Right ventricle myocardium inferior (tissue), 1 donor: Measurements from ENCODE around the gene TUBA3D. TPM values are rescaled to one million over a fixed set of nuclear protein-coding genes. Genes with fewer than 3 reads are reported as not detected.
"Not testable (repeated sequence)": the region's sequence is repeated elsewhere in the genome, so short reads cannot be mapped to it uniquely, and the experiment has no call there.

Experiments used
- ATAC-seq: fragments of 200-7000 bp; cut with Tn5 transposase; one replicate; pipeline ENCODE4 v1.9.1; 2020; ENCODE audit warnings: mild to moderate bottlenecking, moderate library complexity
- DNase-seq: peaks from one replicate; pipeline ENCODE4 v3.0.0; 2021; ENCODE audit errors: missing footprints
- intact Hi-C: fragments of 100-400 bp; cut with DNase I; formaldehyde crosslinking; loops from one replicate; pipeline ENCODE4 v1.11.0; 2022
- microRNA-seq: library from miRNA; unstranded; fragments of <30 nt; microRNA quantifications from one replicate; pipeline ENCODE4 v1.2.0, GENCODE V29; 2020
- total RNA-seq: library from RNA; stranded (reverse); fragmentation: NEBNext Ultra II Directional; extraction: Animal tissue kit (Norgen Biotek cat#: 25700); gene quantifications from one replicate; pipeline ENCODE4 v1.2.1, GENCODE V29; 2021
- donor health status: DM: no; HTN: yes; CAD: no; lungs with severe emphysema.

Gene TUBA3D
- total RNA-seq, 1 donor from 2014 or later, result 138 TPM

DNA sequence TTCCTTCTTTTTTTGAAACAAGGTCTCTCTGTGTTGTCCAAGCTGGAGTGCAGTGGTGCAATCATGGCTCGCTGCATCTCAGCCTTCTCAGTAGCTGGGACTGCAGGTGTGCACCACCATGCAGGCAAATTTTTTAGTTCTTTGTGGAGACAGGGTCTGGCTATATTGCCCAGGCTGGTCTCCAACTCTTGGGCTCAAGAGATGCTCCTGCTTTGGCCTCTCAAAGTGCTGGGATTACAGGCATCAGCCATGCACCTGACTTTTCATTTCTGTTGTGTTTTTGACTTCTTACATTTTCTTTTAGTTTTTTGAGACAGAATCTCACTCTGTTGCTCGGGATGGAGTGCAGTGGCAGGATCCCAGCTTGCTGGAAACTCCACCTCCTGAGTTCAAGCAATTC lies 49.3 kb downstream of the TUBA3D start:
- intact Hi-C loops, ATAC-seq: not testable (repeated sequence)

DNA sequence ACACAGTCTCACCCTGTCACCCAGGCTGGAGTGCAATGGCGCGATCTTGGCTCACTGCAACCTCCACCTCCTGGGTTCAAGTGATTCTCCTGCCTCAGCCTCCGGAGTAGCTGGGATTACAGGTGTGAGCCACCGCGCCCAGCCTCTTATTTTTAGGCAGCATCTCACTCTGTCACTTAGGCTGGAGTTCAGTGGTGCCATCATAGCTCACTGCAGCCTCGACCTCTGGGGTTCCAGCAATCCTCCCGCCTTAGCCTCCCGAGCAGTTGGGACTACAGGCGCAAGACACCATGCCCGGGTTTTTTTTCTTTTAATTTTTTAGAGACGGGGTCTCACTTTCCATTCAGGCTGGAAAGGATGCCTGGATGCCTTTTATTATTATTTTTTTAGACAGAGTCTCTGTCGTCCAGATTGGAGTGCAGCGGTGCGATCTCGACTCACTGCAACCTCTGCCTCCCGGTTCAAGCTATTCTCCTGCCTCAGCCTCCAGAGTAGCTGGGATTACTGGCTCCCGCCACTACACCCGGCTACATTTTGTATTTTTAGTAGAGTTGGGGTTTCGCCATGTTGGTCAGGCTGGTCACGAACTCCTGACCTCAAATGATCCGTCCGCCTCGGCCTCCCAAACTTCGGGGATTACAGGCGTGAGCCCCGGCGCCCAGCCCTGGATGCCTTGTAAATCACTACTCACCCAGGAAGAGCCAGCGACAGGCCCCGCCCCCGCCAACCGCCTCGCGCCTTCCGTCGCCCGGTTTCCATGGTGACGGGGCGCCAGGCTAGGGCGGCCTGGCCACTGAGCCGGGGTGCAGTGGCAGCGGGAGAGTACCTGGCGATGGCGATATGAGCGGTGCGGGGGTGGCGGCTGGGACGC lies 51.4 kb downstream of the TUBA3D start, which contains the start of gene CCDC74A:
Gene CCDC74A (plus strand): TSS at position 758 of the 871 bp plus-strand sequence. CDS start 83 bp downstream, at position 841.
- ATAC-seq, result peak; percentile 81

More for the DNA sequence above, 49.3 kb downstream of the TUBA3D start:
- not testable (repeated sequence) for DNase-seq

DNA sequence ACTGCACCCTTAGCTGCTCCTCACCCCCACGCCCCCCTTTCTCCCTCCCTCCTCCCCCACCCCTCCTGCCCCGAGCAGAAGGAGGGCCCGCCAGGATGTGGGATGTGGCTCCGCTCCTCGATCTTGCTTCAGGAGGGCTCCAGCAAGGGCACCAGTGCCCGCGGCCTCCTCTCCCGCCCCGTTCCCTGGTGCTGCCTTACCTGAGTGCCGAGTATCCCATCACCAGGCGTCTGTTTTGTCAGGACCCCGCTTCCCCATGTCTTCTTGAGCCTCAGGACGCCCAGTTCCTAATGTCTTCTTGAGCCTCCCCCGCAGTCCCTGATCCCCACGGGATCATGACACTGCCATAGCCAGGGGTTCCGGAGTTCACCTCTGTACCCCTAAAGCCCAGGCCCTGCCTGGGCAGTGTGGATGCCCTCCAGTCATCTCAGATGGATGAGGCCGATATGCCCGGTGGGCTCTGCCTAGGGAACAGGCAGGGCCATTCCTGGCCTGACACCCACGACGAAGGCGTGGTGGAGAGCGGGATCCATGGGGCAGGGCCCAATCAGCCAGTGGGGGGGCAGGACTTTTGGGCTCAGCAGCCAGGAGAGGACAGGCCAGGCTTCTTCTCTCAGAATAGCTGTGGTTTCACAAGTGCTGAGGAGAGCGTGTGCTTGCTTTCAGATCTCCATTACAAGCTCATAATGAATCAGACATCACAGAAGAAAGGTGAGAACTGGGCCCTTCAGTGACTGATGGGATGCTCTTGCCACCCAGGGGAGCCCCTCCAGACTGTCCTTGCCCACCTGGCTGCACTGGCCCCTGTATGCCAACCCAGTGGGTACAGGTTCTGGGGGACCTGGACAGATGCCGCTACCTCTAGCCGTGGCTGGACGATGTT lies 53.3 kb downstream of the TUBA3D start:
- intact Hi-C loops, DNase-seq, ATAC-seq: not testable (repeated sequence)

More for the DNA sequence above, 51.4 kb downstream of the TUBA3D start, which contains the start of gene CCDC74A:
- peak; percentile 86 for DNase-seq
- intact Hi-C loops, result not testable (repeated sequence)

DNA sequence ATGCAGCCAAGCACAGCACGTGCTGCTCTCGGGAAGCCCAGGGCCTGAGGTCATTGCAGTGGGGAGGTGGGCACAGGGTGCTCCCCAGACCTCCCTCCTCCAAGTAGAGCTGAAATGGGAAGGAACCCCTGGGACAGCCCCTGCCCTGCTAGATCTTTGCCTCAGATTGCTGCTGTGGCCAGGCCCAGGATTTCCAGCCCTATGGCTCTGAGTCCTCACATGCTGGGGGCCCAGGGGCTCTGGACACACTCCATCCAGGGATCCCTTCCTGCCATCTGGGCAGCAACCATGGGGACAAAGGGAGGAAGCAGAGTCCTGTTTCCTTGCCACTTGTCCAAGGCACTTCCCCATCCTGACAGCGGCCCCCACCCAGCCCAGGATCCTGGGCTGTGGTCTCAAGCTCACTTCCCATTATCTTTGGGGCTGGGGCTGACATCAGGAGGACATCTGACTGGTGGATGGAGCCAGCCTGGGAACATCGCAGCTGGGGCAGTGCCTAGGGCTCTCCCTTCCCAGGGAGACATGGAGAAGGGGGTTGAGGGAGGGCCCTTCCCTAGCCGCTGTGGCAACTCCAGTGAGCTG lies 54.0 kb downstream of the TUBA3D start:
- ATAC-seq, DNase-seq, intact Hi-C loops: not testable (repeated sequence)

DNA sequence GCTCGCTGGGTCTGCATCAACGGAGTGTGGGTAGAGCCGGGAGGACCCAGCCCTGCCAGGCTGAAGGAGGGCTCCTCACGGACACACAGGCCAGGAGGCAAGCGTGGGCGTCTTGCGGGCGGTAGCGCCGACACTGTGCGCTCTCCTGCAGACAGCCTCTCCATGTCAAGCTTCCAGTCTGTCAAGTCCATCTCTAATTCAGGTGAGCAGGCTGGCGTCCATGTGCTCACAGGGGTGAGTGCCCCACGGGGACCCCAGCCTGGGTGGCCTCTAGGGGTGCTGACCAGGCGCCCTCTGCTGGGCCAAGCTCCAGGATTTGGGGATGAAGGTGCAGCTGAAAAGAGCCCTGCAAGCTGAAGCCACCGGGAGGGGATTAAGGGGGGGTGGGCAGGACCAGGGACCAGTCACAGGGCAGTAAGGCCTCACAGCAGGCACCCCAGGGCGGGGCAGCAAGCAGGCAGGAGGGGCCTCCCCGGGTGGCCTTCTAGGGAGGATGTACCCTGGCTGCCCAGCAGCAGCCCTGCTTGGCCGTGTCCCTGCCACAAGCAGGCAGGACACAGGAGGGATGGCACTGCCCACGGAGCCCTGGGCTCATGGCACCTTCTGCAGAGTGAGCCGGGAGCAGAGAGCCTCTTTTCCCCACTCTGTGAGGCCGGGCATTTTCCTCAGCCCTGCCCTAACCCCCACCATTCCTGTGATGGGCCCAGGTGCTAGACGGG lies 54.9 kb downstream of the TUBA3D start:
- intact Hi-C loops, DNase-seq: not testable (repeated sequence)

DNA sequence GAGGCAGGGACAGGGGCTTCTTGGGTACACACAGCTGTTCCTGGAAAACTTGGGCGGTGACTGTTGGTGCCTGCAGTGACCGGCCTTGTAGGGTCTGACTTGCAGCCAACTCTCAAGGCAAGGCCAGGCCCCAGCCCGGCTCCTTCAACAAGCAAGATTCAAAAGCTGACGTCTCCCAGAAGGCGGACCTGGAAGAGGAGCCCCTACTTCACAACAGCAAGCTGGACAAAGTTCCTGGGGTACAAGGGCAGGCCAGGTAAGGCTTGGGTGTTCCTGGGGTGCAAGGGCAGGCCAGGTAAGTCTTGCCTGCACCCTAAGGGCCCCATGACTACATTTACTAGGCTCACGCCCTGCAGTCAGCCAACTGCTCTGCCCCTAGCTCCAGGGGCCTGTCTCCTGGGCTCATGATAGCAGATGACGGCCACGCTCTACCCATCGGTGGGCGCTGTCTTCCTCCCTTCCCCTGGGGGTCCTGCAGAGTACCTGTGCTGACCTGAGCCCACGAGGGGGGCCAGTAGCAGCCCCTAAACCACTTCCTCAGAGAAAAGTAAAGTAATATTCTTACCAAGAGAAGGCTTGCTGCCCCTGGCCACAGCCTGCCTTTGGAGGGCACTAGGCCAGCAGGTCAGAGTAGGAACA lies 55.7 kb downstream of the TUBA3D start:
- ATAC-seq, intact Hi-C loops, DNase-seq: not testable (repeated sequence)

More for the DNA sequence above, 54.9 kb downstream of the TUBA3D start:
- not testable (repeated sequence) for ATAC-seq

Small RNA genes within 50 kb of the gene (microRNA-seq; reads per million reads assigned to microRNA genes)
- gene MIR4784, result not detected

Other genes starting within 250 kb of the TUBA3D start
- not detected for gene RAB6D, start 112.0 kb upstream of the TUBA3D start, total RNA-seq
- 401 TPM for gene MZT2A, start 16.3 kb downstream of the TUBA3D start, total RNA-seq
- gene CCDC74A, start 51.8 kb downstream of the TUBA3D start, total RNA-seq, result 0.65 TPM